C4-2B (cell line): ENCODE data around the gene DDX50.
A peak's percentile ranks its signal among the peaks of the same experiment; 100 is the strongest.
"Not testable (repeated sequence)": the region's sequence is repeated elsewhere in the genome, so short reads cannot be mapped to it uniquely, and the experiment has no call there.

Source experiments
- H3K27ac ChIP-seq: fragments of 450-650 bp; 2 replicates; pipeline ENCODE4 v1.5.1; 2017
- CTCF ChIP-seq: fragments of 450-650 bp; conservative IDR thresholded peaks from 2 replicates; pipeline ENCODE4 v1.5.1; 2017; ENCODE audit warnings: mild to moderate bottlenecking
- ZFX ChIP-seq: fragments of 450-650 bp; IDR thresholded peaks from 2 replicates; pipeline ENCODE4 v1.6.1; 2017

The DDX50 gene

GRCh38 chr10:68925489-68925888 is 24.4 kb downstream of the DDX50 start:
- no peak overlapping the region for H3K27ac ChIP-seq
- TF ChIP-seq ZFX (no peak), CTCF (no peak)

GRCh38 chr10:68929157-68929556 is 28.0 kb downstream of the DDX50 start:
- H3K27ac ChIP-seq = not testable (repeated sequence)

GRCh38 chr10:68929888-68930287 is 28.8 kb downstream of the DDX50 start:
- H3K27ac ChIP-seq = not testable (repeated sequence)

- not testable (repeated sequence) for H3K27ac ChIP-seq
These were observed 31.7 kb downstream of the DDX50 start for GRCh38 chr10:68932860-68933259.

GRCh38 chr10:68934994-68935393 is 33.9 kb downstream of the DDX50 start:
- no peak for TF ChIP-seq CTCF
- no peak for TF ChIP-seq ZFX
- H3K27ac ChIP-seq = no peak overlapping the region

GRCh38 chr10:68938117-68938516 is 37.0 kb downstream of the DDX50 start:
- no peak for TF ChIP-seq ZFX
- TF ChIP-seq CTCF = no peak
- no peak overlapping the region for H3K27ac ChIP-seq

- H3K27ac ChIP-seq = no peak overlapping the region
- TF ChIP-seq CTCF = no peak
- TF ChIP-seq ZFX = no peak
These were observed 37.8 kb downstream of the DDX50 start for GRCh38 chr10:68938884-68939283.

GRCh38 chr10:68940917-68941316 is 39.8 kb downstream of the DDX50 start:
- H3K27ac ChIP-seq = not testable (repeated sequence)

GRCh38 chr10:68950598-68950997 is 49.5 kb downstream of the DDX50 start:
- no peak for TF ChIP-seq CTCF
- no peak overlapping the region for H3K27ac ChIP-seq

- peak overlapping the region; percentile 94 for H3K27ac ChIP-seq
These were observed 53.8 kb downstream of the DDX50 start for GRCh38 chr10:68954904-68955303.

More at GRCh38 chr10:68954904-68955303, 53.8 kb downstream of the DDX50 start:
- TF ChIP-seq CTCF = no peak
- TF ChIP-seq ZFX = no peak
